GM21526 (cell line): ENCODE measurements around the gene BLM.
"Not testable (repeated sequence)": the region's sequence is repeated elsewhere in the genome, so short reads cannot be mapped to it uniquely, and the experiment has no call there.

ENCODE experiments used
- ATAC-seq: cut with Tn5 transposase; IDR thresholded peaks from one replicate; pipeline ENCODE4 v1.9.1; 2021; ENCODE audit warnings: moderate library complexity; ENCODE audit not compliant: unreplicated experiment, low FRiP score

Gene BLM

GRCh38 chr15:90716976-90717821, at the start of gene BLM:
Gene BLM, plus strand, starts transcription at chr15:90717346. Its CDS starts 30,047 bp downstream, at chr15:90747393.
- ATAC-seq, result peak; percentile 97

DNA sequence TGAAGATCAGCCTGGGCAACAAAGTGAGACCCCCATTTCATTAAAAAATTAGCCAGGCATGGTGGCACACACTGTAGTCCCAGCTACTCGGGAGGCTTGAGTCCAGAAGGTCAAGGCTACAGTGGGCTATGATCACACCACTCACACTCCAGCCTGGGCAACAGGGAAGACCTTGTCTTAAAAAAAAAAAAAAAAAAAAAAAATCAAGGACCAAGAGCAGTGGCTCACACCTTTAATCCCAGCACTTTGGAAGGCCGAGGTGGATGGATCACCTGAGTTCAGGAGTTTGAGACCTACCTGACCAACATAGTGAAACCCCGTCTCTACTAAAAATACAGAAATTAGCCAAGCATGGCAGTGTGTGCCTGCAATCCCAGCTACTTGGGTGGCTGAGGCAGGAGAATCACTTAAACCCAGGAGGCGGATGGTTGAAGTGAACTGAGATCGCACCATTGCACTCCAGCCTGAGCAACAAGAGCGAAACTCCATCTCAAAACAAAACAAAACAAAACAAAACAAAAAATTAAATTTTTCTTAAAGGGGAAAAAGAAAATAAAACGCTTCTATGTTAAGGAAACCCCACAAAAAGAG, 49.3 kb upstream of the BLM start:
- not testable (repeated sequence) for ATAC-seq

- not testable (repeated sequence) for ATAC-seq
Measured at GRCh38 chr15:90670631-90671030, 46.5 kb upstream of the BLM start.

DNA sequence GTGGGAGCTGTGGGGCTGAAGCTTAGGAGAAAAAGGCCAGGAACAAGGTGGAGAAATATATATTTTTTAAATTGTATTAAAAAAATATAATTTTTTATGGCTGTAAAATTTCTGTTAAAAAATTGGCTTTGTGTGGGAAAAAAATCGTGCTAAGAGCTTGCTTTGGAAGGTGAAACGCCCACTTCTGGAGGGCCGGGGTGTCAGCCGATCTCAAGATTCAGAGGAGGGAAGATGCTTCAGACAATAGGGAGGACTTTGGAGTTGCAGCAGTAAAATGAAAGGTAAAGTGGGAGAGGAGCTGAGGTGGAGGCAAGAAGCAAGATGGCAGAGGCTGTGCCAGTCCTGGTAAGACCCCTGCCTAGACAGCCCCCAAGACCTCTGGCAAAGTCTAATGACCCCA, 45.9 kb upstream of the BLM start:
- ATAC-seq, result no peak

GRCh38 chr15:90673357-90673756, 43.8 kb upstream of the BLM start:
- not testable (repeated sequence) for ATAC-seq

GRCh38 chr15:90674476-90674875, 42.7 kb upstream of the BLM start:
- ATAC-seq, result no peak

- no peak for ATAC-seq
Measured at GRCh38 chr15:90675464-90675863, 41.7 kb upstream of the BLM start.

- ATAC-seq, result no peak
Measured at GRCh38 chr15:90677807-90678790, 39.0 kb upstream of the BLM start.

GRCh38 chr15:90679959-90680358, 37.2 kb upstream of the BLM start:
- no peak for ATAC-seq

- ATAC-seq, result no peak
Measured at GRCh38 chr15:90680371-90680935, 36.7 kb upstream of the BLM start.

GRCh38 chr15:90681056-90681455, 36.1 kb upstream of the BLM start:
- no peak for ATAC-seq

GRCh38 chr15:90681480-90681879, 35.7 kb upstream of the BLM start:
- ATAC-seq, result no peak

DNA sequence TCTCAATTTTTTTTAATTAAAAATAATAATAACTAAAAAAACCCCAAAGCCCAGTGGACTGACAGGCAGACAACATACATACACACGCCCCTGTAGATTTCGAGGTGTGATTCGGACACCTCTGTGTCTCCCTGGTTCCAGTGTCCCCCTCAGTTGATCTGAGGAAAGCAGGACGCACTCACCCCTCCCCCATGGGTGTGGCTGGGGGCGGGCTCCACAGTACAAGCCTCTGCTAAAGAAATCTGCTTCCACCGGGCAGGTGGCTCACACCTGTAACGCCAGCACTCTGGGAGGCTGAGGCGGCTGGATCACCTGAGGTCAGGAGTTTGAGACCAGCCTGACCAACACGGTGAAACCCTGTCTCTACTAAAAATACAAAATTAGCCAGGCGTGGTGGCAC, 33.8 kb upstream of the BLM start:
- ATAC-seq, result no peak

- no peak for ATAC-seq
Measured at GRCh38 chr15:90683876-90684275, 33.3 kb upstream of the BLM start.

DNA sequence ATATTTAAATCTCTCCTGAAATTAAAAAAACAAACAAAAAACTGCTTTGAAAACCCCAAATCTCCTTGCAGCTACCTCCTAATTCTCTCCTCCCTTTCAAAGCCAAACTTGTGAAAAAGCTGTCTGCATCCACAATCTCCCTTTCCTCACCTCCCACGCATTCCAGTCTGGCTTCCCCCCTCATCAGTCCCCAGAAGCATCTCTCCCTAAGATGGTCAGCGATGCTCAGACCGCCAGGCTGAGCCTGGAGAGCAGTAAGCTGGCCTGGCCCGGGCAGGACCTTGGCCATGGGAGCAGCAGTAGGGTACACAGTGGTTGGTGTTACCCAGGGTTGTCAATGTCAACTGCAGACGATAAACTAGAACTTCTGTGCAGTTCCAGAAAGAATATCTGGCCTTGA, 32.9 kb upstream of the BLM start:
- no peak for ATAC-seq

- peak; percentile 33 for ATAC-seq
Measured at GRCh38 chr15:90685591-90686434, 31.3 kb upstream of the BLM start.

GRCh38 chr15:90686435-90687218, 30.5 kb upstream of the BLM start:
- ATAC-seq, result peak; percentile 77

DNA sequence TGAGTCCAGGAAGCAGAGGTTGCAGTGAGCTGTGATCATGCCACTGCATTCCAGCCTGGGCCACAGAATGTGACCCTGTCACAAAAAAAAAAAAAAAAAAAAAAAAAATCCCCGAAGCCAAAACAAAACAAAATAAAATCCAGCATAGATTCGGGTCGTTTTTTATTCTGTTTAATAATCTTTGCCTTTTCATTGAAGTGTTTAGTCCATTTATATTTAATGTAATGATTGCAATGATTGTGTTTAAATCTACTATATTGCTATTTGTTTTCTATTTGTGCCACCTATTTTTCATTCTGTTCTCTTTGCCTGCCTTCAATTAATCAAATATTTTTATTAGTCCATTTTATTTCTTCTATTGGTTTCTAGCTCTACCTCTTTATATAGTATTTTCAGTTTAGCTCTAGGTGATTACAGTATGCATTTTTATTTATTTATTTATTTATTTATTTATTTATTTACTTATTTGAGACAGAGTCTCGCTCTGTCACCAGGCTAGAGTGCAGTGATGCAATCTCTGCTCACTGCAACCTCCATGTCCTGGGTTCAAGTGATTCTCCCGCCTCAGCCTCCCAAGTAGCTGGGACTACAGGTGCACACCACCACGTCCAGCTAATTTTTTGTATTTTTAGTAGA, 27.7 kb upstream of the BLM start:
- ATAC-seq, result not testable (repeated sequence)
